AG08395 (cell line): Measurements from ENCODE around the gene DCAF8.

Experiments used
- DNase-seq: peaks from one replicate; pipeline ENCODE4 v3.0.0; 2012; ENCODE audit warnings: mixed read lengths, low spot score

The DCAF8 gene

GRCh38 chr1:160168609-160169369 is 93.6 kb downstream of the DCAF8 start:
- peak; percentile 46 for DNase-seq

- no peak for DNase-seq
Measured at GRCh38 chr1:160168016-160168415, 94.3 kb downstream of the DCAF8 start.

DNA sequence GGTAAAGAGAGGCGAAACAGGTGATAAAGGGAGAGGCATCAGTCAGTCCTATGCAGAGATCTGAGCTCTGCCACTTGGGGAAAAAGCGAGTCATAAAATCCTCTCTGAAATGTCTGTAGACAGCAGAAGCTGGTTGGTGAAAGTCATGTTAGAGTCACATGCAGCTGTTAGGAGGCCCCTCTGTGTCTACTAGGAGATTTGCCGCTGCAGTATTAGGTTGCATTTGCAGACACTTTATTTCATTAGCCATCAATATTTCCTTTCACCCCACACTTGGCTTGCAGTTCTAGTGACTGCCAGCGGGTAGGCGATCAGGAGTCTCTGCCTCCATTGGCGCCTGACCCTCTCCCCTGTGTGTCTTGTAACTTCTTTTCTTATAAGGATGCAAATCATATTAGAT is 94.8 kb downstream of the DCAF8 start:
- DNase-seq, result no peak

GRCh38 chr1:160167056-160167455 is 95.3 kb downstream of the DCAF8 start:
- no peak for DNase-seq

DNA sequence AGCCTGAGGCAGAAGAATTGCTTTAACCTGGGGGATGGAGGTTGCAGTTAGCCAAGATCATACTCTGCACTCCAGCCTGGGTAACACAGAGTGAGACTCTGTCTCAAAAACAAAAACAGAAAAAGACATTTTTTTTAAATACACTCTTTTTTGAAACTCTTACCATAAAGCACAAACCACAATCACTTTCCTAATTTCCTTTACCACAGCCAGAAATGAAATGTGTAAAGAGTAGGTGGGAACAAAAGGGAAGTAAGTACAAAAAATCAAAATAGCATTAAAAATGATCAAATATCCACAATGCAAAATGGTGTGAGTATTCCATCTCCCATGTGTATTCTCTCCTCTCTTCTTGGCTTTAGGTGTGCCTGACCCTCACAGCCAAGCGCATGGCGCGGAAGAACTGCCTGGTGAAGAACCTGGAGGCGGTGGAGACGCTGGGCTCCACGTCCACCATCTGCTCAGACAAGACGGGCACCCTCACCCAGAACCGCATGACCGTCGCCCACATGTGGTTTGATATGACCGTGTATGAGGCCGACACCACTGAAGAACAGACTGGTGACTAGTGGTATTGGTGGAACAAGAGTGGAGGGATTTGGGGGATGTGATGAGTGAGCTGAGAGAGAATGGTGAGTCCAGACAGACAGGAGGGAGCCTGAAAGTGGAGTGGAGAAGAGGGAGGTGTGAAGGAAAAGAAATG is 96.0 kb downstream of the DCAF8 start:
- no peak for DNase-seq
